ENCODE measurements around the gene ZNF583.

ZNF583 gene

DNA sequence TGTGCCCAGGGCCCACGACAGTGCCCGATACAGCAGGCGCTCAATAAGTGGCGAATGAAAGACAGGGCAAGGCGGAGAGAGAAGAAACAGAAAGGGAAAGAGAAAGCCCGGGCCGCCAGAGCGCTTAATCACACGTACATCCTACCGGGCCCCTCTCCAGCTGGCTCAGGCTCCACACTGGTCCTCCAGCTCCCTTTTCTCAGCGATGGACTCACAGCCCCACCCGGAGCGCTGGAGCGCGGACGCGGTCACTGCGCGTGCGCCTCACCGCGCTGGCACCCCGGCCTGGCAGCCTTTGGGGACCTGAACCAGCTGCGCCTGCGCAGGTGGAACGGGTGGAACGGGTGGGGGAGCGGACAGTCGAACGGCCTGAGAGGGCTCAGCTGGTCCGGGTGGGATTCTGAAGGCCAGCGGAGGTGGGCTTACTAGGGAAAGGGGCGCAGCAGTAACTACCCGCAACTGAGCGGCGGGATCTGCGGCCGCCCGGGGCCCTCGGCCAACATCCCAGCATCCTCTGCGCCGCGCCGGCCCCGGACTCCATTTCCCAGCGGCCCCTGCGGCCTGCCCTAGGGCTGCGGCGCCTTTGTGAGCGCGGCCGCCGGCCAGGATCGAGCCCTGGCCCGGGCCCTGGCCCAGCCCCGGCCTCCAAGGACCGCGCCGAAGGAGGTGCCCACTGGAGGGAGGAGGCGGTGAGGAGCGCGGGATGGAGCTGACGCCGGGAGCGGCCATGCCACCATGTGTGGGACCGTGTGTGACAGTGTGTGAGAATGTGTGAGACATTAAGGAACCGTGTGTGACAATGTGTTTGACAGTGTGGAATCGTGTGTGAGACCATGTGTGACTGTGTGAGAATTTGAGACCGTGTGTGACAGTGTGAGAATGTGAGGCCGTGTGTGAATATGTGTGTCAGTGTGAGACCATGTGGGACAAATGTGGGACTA, at the start of gene ZNF583:
Gene ZNF583, plus strand, starts transcription at position 569 of the 941 bp plus-strand sequence. CDS start 2,783 bp downstream, outside the sequence.
- peak; percentile 31 for FAIRE-seq

DNA sequence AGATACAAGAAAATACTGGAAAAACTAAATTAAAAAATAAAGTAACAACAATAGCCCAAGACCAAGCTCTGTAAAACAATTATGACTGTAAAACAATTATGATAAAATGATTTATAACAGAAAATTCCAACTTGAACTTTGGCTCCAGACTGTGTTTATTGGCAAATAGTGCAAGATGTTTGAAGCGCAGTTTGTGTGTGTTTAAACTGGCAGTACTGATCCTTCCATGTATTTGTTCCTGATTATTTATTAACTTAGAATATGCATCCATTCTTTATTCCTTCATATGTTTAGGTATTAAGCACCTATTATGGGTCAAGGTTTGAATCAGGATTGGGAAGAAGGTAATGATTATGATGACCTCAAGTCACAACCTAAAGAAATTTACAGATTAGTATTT, 48.6 kb upstream of the ZNF583 start:
- FAIRE-seq: no peak

DNA sequence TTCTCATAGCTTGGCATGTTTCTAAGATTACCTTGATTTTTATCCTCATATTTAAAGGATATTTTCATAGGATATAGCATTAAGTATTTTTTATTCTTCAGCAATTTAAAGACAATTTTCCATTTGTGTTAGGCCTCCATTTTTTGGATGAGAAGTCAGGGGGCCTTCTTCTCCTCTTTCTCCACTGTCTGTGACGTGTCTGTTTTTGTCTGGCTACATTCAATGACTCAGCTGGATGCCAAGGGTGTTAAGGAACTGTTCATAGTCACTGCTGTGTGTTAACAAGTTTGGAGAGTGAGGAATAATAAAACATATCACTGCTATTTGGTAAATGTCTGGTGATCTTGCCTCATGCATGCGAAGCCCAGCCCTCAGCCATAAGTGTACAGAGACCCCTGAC, 47.2 kb upstream of the ZNF583 start:
- FAIRE-seq: no peak

DNA sequence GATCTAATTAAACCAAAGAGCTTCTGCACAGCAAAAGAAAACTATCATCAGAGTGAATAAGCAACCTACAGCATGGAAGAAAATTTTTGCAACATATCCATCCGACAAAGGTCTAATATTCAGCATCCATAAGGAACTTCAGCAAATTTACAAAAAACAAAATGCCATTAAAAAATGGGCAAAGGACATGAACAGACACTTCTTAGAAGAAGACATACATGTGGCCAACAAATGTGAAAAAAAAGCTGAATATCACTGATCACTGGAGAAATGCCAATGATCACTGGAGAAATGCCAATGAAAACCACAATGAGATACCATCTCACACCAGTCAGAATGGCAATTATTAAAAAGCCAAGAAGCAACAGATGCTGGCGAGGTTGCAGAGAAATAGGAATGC, 43.3 kb upstream of the ZNF583 start:
- no peak for FAIRE-seq

DNA sequence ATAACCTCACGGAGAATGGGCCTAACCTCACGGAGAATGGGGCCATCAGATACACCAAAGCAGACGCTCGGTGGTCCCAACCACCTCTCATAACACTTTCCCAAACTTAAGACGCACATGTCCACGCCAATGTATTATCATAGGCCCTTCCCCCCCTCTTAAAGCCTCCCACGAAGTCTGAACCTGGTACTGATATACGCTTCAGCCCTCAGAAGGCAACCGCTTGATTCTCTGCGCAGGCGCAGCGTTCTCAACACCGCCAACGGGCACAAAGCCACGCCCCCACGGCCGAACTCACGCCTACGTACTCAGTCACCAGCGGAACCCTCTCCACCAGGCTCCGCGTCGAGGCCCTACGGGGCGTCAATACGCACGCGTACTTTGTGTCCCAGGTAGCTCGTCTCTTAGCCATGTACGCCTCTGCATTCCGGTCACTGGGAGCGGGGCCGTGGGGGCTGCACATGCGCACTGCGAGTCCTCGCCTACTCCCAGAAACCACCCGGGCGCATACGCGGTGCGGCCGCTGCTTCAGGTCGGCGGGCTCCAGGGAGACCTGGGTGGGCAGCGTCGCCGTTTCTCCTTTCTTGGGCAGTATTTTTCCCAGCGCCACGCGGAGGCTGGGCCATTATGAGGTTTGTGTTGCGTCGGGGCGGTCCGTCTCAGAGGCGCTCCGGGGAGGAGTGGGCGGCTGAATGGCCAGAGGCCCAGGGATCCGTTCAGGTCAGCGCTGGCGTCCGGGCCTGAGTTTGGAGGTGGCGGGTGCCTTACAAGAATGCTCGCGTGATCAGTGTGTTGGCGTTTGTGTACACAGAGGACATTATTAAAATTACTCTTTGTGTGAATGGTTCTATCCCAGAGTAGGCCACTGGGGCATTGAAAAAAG, 36.1 kb upstream of the ZNF583 start:
- FAIRE-seq: no peak

DNA sequence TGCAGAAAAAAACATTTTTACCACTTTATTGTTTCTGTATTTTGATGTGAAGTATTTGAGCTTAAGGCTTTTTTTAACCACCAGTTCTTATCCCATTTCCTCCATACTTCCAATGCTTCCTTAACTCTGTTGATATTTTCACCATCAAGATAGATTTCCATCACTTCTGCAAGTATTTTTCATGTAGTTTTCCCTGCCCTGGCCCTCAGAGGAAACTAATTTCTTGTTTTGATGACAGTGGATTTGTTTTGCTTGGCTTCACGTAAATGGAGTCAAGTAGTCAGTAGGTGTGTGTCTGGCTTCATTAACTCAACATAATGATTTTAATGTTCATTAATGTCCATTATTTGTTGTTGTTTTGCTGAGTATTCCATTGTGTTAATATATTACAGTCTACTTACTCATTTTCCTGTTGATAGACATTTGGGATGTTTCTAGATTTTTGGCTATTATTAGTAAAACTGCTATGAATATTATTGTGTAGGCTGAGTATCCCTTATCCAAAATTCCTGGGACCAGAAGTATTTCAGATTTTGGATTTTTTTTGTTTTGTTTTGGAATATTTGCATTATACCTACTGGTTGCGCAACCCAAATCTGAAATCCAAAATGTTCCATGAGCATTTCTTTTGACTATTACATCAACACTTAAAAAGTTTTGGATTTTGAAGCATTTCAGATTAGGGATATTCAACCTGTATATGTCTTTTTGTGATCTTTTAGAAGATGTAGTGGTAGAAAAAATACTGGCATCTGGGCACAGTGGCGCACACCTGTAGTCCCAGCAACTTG, 34.1 kb upstream of the ZNF583 start:
- FAIRE-seq: no peak

DNA sequence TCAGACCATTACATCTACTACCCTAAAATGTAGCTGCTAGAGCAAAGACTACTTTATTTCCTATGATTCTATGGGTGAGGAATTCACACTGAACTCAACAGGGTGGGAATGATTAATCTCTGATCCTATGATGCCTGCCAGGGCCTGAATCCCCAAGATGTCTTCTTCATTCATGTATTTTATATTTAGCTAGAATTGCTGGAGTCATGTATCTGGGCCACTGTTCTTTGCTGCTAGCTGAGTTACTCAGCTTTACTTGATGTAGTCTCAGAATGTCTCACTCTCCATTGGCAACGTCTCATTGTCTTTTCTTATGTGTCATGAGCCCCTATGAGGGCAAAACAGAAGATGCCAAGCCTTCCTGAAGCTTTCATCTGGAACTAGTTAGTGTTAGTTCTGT, 31.9 kb upstream of the ZNF583 start:
- FAIRE-seq: no peak

DNA sequence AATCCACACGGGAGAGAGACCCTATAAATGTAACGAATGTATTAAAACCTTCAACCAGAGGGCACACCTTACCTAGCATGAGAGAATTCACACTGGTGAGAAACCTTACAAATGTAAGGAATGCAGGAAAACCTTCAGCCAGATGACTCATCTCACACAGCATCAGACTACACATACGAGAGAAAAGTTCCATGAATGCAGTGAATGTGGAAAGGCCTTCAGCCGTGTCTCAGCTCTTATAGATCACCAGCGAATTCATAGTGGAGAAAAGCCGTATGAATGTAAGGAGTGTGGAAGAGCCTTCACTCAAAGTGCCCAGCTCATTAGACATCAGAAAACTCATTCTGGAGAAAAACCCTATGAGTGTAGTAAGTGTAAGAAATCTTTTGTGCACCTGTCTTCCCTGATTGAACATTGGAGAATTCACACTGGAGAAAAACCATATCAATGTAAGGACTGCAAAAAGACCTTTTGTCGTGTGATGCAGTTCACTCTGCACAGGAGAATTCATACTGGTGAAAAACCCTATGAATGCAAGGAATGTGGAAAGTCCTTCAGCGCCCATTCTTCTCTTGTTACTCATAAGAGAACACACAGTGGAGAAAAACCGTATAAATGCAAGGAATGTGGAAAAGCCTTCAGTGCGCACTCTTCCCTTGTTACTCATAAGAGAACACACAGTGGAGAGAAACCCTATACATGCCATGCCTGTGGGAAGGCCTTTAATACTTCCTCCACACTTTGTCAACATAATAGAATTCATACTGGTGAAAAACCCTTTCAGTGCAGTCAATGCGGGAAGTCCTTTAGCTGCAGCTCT, 26.8 kb upstream of the ZNF583 start:
- FAIRE-seq: no peak

DNA sequence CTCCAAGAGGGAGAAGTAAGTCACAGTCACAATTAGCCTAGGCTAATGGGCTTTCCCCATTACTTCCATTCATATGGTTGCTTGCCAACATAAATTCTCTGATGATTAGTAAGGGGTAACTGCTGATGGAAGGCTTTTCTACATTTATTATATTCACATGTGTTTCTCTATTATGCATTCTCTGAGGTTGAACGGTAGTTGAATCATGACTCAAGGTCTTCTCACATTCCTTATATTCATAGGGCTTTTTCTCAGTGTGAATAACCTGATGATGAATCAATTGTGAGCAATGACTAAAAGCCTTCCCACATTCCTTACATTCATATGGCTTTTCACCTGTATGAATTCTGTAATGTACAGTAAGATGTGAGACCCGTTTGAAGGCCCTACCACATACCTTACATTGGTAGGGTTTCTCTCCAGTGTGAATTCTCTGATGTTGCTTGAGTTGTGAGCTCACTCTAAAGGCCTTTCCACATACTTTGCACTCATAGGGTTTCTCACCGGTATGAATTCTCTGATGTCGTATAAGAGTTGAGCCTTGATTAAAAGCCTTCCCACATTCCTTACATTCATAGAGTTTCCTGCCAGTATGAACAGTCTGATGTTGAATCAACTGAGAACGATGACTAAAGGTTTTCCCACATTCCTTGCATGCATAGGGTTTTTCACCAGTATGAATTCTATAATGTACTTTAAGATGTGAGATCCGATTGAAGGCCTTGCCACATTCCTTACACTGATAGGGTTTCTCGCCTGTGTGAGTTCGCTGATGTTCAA, 20.1 kb upstream of the ZNF583 start:
- FAIRE-seq: no peak

DNA sequence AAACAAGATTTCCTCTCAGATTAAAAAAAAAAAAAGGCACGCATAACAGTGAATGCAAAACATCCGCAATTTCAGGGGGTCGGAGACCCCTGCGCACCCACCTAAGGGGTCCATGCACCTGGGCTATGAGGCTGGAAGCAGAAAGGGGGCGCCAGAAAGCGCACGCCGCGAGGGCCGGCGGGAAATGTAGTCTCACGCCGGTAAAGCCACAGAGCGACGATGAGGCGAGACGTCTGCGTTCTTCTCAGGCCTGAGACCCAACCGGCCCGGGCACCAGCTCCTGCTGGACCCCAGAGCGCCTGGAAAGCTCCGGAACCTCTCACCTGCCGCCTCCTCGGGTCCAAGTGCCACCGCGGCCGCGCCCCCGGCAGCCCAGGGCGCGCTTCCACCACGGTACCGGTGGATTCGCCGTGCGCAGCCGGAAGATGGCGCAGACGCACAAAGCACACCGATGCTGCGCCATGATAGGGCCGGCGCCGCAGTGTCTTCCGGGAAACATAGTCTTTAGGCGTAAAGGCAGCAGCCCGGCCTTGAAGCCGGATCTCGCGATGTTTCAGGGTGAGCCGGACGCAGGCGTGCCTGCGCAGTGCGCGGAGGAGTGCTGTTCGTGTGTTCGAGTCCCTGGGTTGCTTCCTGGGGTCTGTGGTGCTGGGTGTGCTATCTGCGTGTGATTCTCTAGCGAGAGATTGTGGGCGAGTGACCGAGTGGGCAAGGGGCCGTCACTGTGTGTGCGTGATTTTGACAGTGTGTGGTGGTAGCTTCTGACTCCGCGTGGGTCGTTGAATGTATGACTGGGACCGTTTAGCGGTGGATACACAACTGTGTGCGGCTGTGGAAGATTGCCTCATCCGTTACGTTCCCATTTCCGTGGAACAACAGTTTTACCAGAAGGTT, 10.8 kb upstream of the ZNF583 start, which contains the start of gene ZNF582:
Gene ZNF582, minus strand, starts transcription at position 416 of the 894 bp plus-strand sequence. CDS start 1,782 bp downstream, outside the sequence.
- peak; percentile 72 for FAIRE-seq

DNA sequence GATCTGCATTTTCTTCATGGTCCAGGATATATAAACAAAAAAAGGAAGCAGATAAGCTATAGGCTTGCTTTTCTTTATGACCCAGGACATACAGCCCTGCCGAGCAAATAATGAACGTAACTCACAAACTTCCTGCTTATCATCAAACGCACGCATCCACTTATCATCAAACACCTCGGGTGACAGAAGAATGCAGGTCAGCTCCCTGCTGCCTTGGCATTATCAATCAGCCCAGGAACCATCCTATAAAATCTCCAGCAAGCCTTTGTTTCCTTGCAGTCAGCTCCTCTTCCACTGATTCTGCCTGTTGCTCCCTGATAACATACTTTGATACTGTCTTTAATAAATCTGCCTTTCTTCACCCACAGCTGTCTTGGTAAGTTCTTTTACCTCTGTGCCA, 5.3 kb upstream of the ZNF583 start:
- FAIRE-seq: no peak

DNA sequence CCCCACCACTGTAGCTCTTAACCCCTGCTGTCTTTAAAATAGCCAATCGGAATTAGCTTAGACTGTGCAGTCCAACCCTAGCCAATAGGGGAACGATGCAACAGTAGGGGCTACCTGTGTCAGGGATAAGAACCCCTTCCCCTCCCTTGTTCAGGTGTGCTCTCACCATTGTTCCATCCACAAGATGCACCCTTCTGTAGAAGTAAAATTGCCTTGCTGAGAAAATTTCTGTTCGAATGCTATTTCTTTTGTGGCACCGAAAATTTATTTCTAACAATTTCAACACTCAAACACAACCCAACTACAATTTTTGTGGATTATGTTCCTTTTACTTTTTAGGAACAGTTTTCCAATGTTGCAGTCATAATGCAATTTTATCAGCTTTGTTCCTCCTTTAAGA, 3.6 kb upstream of the ZNF583 start:
- no peak for FAIRE-seq

DNA sequence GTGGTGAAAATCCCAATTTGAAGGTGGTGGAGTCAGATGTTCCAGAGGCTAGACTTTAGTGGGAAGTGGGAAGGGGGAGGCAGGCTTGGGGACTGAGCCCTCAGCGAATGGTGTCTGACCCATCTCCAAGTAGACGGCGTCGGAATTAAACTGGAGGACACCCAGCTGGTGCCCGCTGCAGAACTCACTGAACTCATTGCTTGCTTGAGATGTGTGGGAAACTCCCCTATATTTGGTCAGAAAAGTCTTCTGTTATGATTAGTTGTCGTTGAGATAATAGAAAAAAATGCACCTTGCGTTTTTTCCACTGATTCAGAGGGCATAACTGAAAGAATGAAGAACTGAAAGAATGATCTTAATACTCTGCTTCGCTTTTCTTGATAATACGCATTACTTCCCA, 871 bp upstream of the ZNF583 start:
- no peak for FAIRE-seq

DNA sequence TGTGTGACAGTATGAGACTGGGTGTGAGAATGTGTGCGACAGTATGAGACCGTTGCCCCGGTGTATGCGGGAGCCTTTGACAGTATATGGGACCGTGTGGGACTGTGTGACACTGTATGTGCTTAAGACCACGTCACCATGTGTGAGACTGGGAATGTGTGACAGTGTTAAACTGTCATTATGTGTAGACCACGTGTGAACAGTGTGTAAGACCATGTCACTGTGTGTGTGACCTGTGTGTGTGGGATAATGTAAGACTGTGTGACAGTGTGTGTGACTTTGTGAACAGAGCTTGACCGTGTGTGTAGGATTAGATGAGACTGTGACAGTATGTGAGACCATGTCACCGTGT, 549 bp downstream of the ZNF583 start:
- FAIRE-seq: no peak

DNA sequence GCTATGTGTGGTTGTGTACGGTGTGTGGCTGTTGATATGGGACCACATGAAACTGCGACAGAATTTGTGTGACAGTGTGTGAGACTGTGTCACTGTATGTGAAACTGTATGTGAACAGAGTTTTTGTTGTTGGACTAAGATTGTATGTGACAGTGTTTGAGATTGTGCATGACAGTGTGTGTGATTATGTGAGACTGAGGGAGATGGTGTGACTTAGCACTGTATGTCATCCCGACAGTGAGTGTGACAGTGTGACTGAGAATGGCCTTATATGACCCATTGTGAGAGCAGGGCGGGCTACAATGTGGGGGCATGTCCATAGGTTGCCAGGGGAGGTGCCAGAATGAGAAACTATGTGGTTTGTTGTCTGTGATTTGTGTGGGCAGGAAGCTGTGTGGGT, 930 bp downstream of the ZNF583 start:
- FAIRE-seq: no peak

DNA sequence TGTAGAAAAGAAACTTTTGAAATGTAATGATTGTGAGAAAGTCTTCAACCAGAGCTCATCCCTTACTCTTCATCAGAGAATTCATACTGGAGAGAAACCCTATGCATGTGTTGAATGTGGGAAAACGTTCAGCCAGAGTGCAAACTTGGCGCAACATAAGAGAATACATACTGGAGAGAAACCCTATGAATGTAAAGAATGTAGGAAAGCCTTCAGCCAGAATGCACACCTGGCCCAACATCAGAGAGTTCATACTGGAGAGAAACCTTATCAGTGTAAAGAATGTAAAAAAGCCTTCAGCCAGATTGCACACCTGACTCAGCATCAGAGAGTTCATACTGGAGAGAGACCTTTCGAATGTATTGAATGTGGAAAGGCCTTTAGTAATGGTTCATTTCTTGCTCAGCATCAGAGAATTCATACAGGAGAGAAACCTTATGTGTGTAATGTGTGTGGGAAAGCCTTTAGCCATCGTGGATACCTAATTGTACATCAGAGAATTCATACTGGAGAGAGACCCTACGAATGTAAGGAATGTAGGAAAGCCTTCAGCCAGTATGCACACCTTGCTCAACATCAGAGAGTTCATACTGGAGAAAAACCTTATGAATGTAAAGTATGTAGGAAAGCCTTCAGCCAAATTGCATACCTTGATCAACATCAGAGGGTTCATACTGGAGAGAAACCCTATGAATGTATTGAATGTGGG, 19.3 kb downstream of the ZNF583 start:
- no peak for FAIRE-seq

DNA sequence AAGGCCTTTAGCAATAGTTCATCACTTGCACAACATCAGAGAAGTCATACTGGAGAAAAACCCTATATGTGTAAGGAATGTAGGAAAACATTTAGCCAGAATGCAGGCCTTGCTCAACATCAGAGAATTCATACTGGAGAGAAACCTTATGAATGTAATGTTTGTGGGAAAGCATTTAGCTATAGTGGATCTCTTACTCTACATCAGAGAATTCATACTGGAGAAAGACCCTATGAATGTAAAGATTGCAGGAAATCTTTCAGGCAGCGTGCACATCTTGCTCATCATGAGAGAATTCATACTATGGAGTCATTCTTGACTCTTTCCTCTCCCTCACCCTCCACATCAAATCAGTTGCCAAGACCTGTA, 19.8 kb downstream of the ZNF583 start:
- no peak for FAIRE-seq

DNA sequence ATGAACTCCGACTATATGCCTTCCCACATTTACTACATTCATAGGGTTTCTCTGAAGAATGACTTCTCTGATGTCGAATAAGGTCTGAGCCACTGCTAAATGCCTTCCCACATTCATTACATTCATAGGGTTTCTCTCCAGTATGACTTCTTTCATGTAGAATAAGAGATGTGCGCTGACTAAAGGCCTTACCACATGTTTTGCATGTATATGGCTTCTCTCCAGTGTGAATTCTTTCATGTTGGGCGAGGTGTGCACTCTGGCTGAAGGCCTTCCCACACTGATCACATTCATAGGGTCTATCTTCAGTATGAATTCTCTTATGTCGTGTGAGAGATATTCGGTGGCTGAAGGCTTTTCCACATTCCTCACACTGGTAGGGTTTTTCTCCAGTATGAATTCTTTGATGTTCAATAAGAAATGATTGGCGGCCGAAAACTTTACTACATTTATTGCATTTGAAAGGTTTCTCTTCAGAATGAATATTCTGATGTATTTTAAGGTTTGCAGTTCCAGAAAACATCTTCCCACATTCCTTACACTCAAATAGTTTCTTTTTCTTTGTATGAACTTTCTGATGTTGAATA, 37.2 kb downstream of the ZNF583 start:
- no peak for FAIRE-seq

DNA sequence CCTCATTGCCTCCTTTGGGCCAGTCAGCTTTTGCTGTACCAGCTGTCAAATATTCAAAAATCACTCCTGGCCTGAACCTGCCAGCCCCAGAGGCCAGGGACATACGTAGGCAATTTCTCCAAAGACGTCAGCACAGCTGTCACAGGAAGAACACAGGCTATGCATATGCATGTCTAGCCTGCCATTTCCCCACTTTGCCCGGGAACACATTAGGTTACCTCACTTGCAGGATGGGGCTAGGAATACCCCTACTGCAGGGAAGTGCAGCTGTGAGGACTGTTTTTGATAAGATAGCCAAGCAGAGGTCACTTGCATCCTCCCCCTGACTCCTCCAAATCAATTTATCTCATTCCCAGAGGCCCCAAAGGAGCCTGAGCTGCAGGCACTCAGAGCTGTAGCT, 70.2 kb downstream of the ZNF583 start:
- FAIRE-seq: no peak
